RWPE2 (cell line): ENCODE results near the gene SLC22A24.
A peak's percentile ranks its signal among the peaks of the same experiment; 100 is the strongest.

Experiments
- ATAC-seq: fragments of 200-7000 bp; cut with Tn5 transposase; 3 replicates; pipeline ENCODE4 v1.9.1; 2021; ENCODE audit warnings: low read depth
- DNase-seq: peaks from one replicate; pipeline ENCODE4 v3.0.0-alpha.2; 2020; ENCODE audit warnings: low spot score
- H3K27ac ChIP-seq: fragments of 450-650 bp; 2 replicates; pipeline ENCODE4 v1.5.1; 2017; ENCODE audit warnings: mild to moderate bottlenecking; ENCODE audit not compliant: poor library complexity, severe bottlenecking
- H3K27me3 ChIP-seq: fragments of 250-450 bp; sonication (Bioruptor Pico); 2 replicates; pipeline ENCODE4 v1.5.1; 2021; ENCODE audit warnings: mild to moderate bottlenecking, moderate library complexity; ENCODE audit not compliant: insufficient read depth, poor library complexity, severe bottlenecking
- H3K36me3 ChIP-seq: fragments of 250-450 bp; sonication (Bioruptor Pico); 2 replicates; pipeline ENCODE4 v1.5.1; 2020; ENCODE audit warnings: low read depth, mild to moderate bottlenecking, moderate library complexity
- H3K4me1 ChIP-seq: fragments of 250-450 bp; sonication (Bioruptor Pico); 2 replicates; pipeline ENCODE4 v1.5.1; 2021; ENCODE audit warnings: mild to moderate bottlenecking, moderate library complexity; ENCODE audit not compliant: insufficient read depth, poor library complexity, severe bottlenecking
- H3K4me3 ChIP-seq: fragments of 250-450 bp; sonication (Bioruptor Pico); 2 replicates; pipeline ENCODE4 v1.5.1; 2021; ENCODE audit warnings: mild to moderate bottlenecking, moderate library complexity; ENCODE audit not compliant: severe bottlenecking
- H3K9me3 ChIP-seq: fragments of 250-450 bp; sonication (Bioruptor Pico); 2 replicates; pipeline ENCODE4 v1.5.1; 2021; ENCODE audit warnings: mild to moderate bottlenecking, moderate library complexity; ENCODE audit not compliant: severe bottlenecking
- CTCF ChIP-seq: fragments of 450-650 bp; IDR thresholded peaks from one replicate; pipeline ENCODE4 v1.5.1; 2017; ENCODE audit warnings: mild to moderate bottlenecking, moderate library complexity; ENCODE audit not compliant: poor library complexity, severe bottlenecking

SLC22A24 gene, protein sequence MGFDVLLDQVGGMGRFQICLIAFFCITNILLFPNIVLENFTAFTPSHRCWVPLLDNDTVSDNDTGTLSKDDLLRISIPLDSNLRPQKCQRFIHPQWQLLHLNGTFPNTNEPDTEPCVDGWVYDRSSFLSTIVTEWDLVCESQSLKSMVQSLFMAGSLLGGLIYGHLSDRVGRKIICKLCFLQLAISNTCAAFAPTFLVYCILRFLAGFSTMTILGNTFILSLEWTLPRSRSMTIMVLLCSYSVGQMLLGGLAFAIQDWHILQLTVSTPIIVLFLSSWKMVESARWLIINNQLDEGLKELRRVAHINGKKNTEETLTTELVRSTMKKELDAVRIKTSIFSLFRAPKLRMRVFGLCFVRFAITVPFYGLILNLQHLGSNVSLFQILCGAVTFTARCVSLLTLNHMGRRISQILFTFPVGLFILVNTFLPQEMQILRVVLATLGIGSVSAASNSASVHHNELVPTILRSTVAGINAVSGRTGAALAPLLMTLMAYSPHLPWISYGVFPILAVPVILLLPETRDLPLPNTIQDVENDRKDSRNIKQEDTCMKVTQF

DNA sequence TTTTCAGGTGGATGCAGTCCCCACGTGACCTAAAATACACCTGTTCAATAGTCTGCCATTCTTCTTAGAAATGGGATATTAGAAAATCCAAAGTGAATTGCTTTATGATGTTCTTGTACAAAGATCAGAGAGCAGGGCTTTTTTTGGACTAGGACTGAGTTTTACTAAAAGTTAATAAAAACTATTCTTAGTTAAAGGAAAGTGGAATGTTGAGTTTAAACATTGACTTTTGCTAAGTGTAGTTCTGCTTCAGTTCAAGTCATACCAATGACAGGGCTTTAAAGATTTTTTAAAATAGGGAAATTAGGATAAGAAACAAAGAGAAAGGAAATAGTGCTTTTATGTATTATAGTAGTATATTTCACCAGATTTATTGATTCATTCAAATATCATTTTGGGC, at the start of gene SLC22A24:
Gene SLC22A24, minus strand, starts transcription at position 101 of the 400 bp plus-strand sequence. CDS start 442 bp downstream, outside the sequence.
- Histone ChIP-seq H3K27ac (peak within 1 kb of the TSS; percentile 41), H3K4me3 (no peak within 1 kb of the TSS), H3K4me1 (peaks cover 4% of the 10 kb centered on the region), H3K9me3 (no peaks in the 10 kb centered on the region), H3K36me3 (no peaks in the 10 kb centered on the region), H3K27me3 (no peaks in the 10 kb centered on the region)
- no peak for ATAC-seq
- TF ChIP-seq CTCF, result no peak
- no peak for DNase-seq

- TF ChIP-seq CTCF, result no peak
- Histone ChIP-seq H3K27ac (no peak overlapping the region), H3K4me3 (no peak overlapping the region), H3K4me1 (no peaks in the 10 kb centered on the region), H3K9me3 (no peaks in the 10 kb centered on the region), H3K36me3 (no peaks in the 10 kb centered on the region), H3K27me3 (no peaks in the 10 kb centered on the region)
- no peak for DNase-seq
- ATAC-seq, result no peak
Observed at GRCh38 chr11:63180536-63180935, 36.5 kb upstream of the SLC22A24 start.

- H3K27me3 ChIP-seq, result no peaks in the 10 kb centered on the region
- no peak overlapping the region for H3K4me3 ChIP-seq
- ATAC-seq (0 out of 3 replicates have a peak, but pooled peaks have one; percentile 19), DNase-seq (no peak)
- H3K9me3 ChIP-seq, result no peaks in the 10 kb centered on the region
- TF ChIP-seq CTCF, result no peak
- H3K4me1 ChIP-seq, result no peaks in the 10 kb centered on the region
- H3K27ac ChIP-seq, result no peak overlapping the region
- no peaks in the 10 kb centered on the region for H3K36me3 ChIP-seq
Observed at GRCh38 chr11:63179432-63180041, 35.5 kb upstream of the SLC22A24 start.

- Histone ChIP-seq H3K4me1 (no peaks in the 10 kb centered on the region), H3K9me3 (no peaks in the 10 kb centered on the region), H3K36me3 (no peaks in the 10 kb centered on the region), H3K4me3 (no peak overlapping the region), H3K27ac (no peak overlapping the region), H3K27me3 (no peaks in the 10 kb centered on the region)
- DNase-seq, result no peak
- no peak for ATAC-seq
- no peak for TF ChIP-seq CTCF
Observed at GRCh38 chr11:63177872-63178271, 33.9 kb upstream of the SLC22A24 start.
